22Rv1 (cell line): ENCODE data around the gene SLIT3.

Experiments
- H3K27ac ChIP-seq: fragments of 450-650 bp; 2 replicates; pipeline ENCODE4 v1.5.1; 2017
- ZFX ChIP-seq: fragments of 450-650 bp; IDR thresholded peaks from 2 replicates; pipeline ENCODE4 v1.6.1; 2017; ENCODE audit warnings: antibody characterized with exemption, borderline replicate concordance
- TF ChIP-seq, protein P1 (sequence below): fragments of 450-650 bp; IDR thresholded peaks from 2 replicates; pipeline ENCODE4 v1.5.1; 2017; ENCODE audit warnings: mild to moderate bottlenecking

SLIT3 gene

DNA sequence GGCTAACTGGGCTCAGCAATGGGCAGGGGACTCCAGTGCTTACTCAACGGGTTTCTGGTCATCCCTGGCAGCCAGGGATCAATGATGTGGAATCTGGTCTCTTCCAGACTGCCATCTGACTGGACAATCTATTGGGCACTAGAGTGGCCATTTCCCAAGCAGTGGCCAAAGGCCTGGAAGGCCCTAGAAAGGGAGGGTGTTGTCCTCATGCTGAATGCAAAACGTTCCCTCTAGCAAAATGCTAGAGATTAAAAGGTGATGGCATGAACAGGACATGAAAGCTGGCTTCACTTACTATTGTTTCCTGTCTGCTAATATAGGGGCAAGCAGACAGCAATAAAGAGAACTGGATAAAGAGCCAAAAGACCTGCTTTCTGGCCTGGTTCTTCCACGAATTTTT is 467.6 kb downstream of the SLIT3 start:
- H3K27ac ChIP-seq: no peak overlapping the region
- no peak for TF ChIP-seq ZFX
- TF ChIP-seq, protein P1, sequence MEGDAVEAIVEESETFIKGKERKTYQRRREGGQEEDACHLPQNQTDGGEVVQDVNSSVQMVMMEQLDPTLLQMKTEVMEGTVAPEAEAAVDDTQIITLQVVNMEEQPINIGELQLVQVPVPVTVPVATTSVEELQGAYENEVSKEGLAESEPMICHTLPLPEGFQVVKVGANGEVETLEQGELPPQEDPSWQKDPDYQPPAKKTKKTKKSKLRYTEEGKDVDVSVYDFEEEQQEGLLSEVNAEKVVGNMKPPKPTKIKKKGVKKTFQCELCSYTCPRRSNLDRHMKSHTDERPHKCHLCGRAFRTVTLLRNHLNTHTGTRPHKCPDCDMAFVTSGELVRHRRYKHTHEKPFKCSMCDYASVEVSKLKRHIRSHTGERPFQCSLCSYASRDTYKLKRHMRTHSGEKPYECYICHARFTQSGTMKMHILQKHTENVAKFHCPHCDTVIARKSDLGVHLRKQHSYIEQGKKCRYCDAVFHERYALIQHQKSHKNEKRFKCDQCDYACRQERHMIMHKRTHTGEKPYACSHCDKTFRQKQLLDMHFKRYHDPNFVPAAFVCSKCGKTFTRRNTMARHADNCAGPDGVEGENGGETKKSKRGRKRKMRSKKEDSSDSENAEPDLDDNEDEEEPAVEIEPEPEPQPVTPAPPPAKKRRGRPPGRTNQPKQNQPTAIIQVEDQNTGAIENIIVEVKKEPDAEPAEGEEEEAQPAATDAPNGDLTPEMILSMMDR: no peak

GRCh38 chr5:168832308-168832707 is 468.6 kb downstream of the SLIT3 start:
- TF ChIP-seq ZFX: no peak
- TF ChIP-seq, protein P1: no peak
- H3K27ac ChIP-seq: no peak overlapping the region

DNA sequence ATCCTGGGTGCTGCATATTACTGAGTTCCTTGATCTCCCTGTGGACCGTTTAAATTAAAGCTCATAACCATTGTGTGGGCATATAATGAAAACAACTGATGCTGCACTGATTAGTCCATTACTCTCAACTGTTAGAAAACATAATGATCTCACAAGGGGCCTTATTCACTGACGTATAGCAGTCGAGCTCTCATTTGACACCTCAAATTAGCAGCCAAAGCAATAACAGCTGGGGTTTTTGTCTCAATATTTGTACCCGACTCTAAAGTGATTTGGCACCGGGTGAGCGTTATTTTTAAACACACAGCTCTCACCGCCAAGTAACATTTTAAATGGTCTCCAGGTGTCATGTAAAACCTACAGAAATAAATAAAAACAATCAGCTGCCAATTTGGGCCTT is 469.6 kb downstream of the SLIT3 start:
- no peak overlapping the region for H3K27ac ChIP-seq
- TF ChIP-seq, protein P1: no peak
- TF ChIP-seq ZFX: no peak

DNA sequence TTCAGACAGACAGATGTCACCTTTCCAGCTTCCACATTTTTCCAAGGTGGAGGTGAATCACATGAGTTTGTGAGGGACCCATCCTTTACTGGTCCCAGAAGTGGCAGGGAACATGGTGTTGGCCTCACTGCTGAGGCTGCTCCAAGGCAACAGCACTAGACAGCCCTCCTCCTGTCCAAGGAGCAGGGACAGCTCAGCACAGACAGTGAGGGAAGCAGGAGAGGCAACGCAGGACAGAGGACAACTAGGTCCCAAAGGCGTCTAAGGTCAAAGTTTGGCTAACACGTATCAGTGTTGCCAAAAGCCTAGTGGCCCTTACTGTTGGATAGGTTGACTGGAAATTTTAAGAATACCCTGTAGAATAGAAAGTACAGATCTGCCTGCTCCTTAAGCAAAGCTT is 470.1 kb downstream of the SLIT3 start:
- H3K27ac ChIP-seq: no peak overlapping the region
- TF ChIP-seq, protein P1: no peak
- no peak for TF ChIP-seq ZFX

- H3K27ac ChIP-seq: no peak overlapping the region
- TF ChIP-seq, protein P1: no peak
- no peak for TF ChIP-seq ZFX
These were observed 471.0 kb downstream of the SLIT3 start for GRCh38 chr5:168829922-168830417.

- TF ChIP-seq ZFX: no peak
- TF ChIP-seq, protein P1: no peak
- no peak overlapping the region for H3K27ac ChIP-seq
These were observed 471.9 kb downstream of the SLIT3 start for GRCh38 chr5:168829044-168829443.

- TF ChIP-seq, protein P1: no peak
- TF ChIP-seq ZFX: no peak
- H3K27ac ChIP-seq: no peak overlapping the region
These were observed 473.3 kb downstream of the SLIT3 start for GRCh38 chr5:168827636-168828035.
